NCI-H128 (cell line): Measurements from ENCODE around the gene ADGRD1.

Experiments
- DNase-seq: peaks from one replicate; lab custom pipeline; 2025; ENCODE audit not compliant: unreplicated experiment; lab: John Stamatoyannopoulos, UW

ADGRD1 gene

DNA sequence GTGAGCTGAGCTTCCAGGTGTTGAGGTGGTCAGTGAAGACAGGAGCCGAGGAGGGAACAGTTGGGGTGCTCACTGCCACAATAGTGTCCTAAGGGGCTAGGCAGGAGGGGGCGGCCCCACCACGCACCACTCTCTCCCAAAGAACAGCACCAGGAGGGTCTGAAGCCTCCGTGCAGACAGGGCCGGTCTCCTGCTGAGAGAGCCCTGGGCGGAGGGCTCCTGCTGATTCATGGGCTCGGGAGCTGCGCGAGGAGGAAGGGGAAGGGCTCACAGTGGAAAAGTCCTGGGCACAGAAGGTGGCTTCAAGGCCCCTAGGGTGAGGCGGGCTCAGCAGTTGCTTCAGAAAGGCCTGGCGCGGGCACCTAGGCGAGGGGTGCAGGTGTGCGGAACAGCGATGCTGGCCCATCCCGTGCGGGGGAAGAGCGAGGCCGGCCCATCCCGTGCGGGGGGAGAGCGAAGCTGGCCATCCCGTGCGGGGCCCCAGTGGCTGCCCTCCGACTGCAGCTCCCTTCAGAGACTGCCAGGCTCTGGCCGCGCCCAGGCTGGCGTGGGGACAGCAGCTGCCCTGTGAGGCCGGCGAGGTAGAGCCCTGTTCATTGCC lies 176.7 kb downstream of the ADGRD1 start:
- DNase-seq = no peak

- DNase-seq = no peak
Observed at GRCh38 chr12:131131077-131131807, 177.5 kb downstream of the ADGRD1 start.

- no peak for DNase-seq
Observed at GRCh38 chr12:131131808-131132117, 178.1 kb downstream of the ADGRD1 start.

- peak; percentile 19 for DNase-seq
Observed at GRCh38 chr12:131132118-131132892, 178.6 kb downstream of the ADGRD1 start.

DNA sequence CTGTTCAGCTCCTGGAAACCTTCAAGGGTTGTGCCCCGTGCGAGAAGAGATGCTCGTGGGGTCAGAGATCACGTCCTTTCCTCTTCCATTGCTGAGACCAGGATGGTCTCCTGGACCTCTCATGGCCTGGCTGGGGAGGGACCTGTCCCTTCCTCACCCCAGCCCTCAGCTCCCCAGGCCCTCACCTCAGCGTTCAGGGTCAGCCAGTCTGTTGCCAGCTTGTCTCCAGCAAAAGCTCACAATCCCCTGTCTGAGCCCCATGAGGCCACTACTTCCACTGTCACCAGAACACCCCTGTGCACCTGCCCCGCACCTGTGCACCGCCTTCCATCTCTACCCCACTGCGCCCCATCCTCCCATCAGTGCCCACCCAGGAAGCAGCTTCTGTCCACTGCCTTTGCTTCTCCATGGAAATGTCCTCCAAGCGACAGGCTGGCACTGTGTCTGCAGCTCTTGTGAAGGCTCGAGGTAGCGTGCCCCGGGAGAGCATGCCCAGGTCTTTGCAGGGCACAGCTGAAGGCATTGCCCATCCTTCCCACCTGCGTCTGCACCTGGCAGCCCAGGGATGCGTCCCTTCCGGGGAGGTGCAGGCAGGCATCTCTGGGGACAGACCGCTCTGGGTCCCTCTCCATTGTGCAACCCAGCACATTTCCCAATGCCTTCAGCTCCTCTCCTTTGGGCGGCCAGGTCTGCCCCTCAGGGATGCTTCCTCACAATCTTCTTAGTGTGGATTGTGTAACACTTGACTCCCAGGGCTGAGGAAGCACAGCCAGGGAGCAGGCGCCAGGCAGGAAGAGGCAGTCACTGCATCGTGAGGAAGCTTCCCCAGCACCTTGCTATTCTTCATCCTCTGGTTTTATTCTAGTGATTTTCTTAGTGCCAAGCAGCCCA lies 179.6 kb downstream of the ADGRD1 start:
- DNase-seq = no peak

DNA sequence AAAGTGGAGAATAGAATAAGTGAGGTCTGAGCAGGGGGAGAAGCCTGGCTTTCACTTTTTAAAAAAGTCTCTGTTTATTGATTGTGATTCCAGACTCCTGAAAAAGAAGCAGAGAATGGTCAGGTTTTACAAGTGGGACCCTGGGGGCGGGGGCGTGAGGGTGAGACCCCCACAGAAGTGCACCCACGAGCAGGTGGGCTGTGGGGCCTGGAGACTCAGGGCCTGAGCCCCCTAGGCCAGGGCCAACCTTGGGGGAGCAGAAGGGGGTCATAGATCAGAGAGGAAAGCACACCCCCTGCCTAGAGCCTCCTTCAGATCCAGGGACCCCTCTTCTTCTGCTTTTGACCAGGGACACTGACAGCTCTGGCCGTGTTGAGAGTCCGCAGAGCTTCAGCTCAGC lies 180.3 kb downstream of the ADGRD1 start:
- no peak for DNase-seq

GRCh38 chr12:131134523-131135310 lies 181.0 kb downstream of the ADGRD1 start:
- DNase-seq = no peak

- no peak for DNase-seq
Observed at GRCh38 chr12:131135311-131135785, 181.6 kb downstream of the ADGRD1 start.

GRCh38 chr12:131135786-131136538 lies 182.3 kb downstream of the ADGRD1 start:
- no peak for DNase-seq

DNA sequence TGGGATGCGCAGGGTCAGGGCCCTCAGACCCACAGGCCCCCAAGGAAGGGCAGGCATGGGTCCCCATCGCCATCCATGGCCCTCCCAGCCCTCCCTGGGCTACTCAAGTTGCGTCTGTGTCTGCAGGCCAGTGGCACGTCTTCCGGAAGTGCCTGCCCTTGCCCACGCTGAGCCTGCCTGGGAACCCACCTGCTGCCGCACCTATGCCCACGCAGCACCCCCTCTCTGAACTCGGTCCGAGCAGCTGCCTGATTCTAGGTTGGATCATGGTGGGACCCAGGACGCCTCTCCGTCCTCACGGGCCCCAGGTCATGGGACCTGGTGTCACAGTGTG lies 182.8 kb downstream of the ADGRD1 start:
- no peak for DNase-seq

DNA sequence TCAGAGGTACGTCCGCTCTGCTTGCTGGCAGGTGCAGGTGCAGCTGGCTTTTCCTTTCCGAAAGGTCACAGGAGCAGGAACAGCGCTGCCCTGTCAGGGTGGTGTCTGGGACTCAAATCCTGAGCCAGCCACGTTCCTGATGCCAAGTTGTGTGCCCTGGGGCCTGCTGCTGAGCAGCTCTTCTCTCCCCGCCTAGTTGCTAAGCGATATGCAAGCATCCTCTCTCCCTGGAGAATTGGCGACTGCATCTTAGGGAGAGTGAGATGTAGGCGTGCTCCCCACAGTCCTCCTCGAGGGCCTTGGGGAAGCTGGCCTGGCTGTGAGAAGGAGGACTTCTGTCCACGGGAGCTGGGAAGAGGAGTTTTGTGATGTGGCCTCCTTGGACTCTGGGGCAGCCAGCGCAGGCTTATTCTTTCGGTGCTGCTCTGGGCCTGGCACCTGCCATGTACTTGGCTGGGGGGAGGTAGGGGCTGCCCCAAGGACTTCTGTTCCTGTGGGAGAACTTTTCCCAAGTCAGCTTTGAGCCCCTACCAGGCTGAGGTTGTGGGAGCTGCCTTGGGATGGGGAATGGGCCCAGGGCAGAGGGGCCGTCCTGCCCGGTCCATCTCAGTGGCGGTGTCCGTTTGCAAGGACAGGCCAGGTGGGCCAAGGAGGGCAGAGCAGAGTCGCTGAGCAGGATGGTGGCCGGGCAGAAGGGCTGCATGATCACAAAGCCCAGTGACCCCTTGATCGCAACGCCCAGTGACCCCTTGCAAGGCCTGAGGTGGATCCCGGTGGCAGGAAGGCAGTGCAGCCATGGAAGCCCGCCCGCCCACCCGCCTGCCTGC lies 183.5 kb downstream of the ADGRD1 start:
- DNase-seq = no peak

DNA sequence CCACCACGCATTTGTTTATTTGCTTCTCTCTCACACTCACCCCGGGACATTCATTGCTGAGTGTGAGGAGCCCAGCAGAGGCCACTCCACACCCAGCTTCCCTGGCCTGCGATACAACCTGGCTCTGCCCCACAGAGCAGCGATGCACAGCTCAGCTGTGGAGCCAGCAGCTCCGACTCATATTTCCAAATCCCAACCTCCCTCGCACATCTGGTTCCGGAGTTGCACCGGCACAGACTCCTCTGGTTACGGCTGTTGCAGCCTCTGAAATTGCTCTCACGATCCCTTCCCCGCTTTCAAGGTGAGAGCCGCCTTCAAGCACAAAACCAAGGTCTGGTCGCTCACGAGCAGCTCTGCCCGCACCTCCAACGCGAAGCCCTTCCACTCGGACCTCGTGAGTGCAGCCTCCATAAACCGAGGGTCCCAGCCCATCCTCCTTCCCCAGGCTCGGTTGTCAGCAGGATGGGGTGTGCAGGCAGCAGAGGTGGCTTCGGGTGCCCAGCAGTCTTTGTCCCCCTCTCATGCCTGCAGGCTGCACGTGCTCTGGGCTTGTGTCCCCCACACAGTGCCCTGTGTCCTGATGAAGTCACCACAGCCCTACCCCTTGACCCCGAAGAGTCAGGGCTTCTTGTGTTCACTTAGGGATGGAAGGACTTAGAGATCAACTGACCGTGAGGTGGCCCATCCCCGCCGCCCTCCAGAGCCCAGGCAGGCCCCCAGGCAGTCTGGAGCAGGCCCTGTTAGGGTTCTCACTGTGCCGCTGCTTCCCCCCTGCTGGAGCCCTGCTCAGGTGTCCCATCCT lies 184.3 kb downstream of the ADGRD1 start:
- no peak for DNase-seq

DNA sequence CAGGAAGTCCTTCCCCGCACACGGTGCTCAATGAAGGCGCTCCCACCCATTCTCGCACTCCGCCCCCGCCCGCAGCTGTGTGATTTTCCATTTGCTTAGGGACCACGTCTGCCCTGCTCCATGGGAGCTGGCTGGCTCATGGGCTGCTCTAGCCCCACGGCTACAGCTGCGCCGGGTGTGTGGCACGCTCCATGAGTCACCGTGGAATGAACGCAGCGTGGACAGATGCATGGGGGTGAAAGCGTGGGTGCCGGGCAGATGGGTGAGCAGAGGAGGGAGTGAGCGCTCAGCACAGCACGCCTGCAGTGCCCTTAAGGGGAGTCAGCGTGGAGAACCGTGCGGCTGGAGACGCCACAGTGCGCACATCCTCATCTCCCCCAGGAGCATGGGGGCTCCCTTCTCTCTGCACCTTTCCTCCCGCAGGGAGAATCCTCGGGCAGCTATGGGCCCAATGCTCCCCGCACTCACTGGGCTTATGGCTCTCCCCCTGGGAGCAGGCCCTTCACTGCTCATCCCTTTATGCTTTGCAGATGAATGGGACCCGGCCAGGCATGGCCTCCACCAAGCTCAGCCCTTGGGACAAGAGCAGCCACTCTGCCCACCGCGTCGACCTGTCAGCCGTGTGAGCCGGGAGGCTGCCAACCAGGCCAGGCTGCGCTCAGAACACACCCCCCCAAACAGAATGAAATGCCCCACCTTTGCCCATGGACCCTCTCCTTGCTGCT lies 185.1 kb downstream of the ADGRD1 start:
- DNase-seq = no peak

- DNase-seq = no peak
Observed at GRCh38 chr12:131139363-131140068, 185.8 kb downstream of the ADGRD1 start.

- DNase-seq = no peak
Observed at GRCh38 chr12:131140069-131140435, 186.3 kb downstream of the ADGRD1 start.

- DNase-seq = no peak
Observed at GRCh38 chr12:131140697-131141096, 187.0 kb downstream of the ADGRD1 start.

GRCh38 chr12:131141514-131141913 lies 187.8 kb downstream of the ADGRD1 start:
- DNase-seq = no peak
